Glomerular endothelial cell (primary cell): ENCODE measurements around the gene OR52A5. TPM values are rescaled to one million over a fixed set of nuclear protein-coding genes. Genes with fewer than 3 reads are reported as not detected.

ENCODE experiments used
- DNase-seq: peaks from one replicate; pipeline ENCODE4 v3.0.0-alpha.2; 2011; ENCODE audit warnings: low read depth, low spot score; ENCODE audit errors: extremely low read depth
- total RNA-seq: library from RNA; depleted of rRNA; stranded (reverse); fragments of >200 nt; gene quantifications from 2 replicates; pipeline ENCODE4 v1.2.3, GENCODE V29; 2015

OR52A5 gene
- total RNA-seq, 1 donor from 2014 or later, result not detected

GRCh38 chr11:5117588-5117987, 20.6 kb downstream of the OR52A5 start:
- DNase-seq, result no peak

GRCh38 chr11:5115339-5115738, 22.8 kb downstream of the OR52A5 start:
- DNase-seq, result no peak

GRCh38 chr11:5107285-5107684, 30.9 kb downstream of the OR52A5 start:
- DNase-seq, result no peak

- DNase-seq, result no peak
These were observed 35.1 kb downstream of the OR52A5 start for GRCh38 chr11:5103066-5103465.

GRCh38 chr11:5102246-5102645, 35.9 kb downstream of the OR52A5 start:
- no peak for DNase-seq

GRCh38 chr11:5096011-5096410, 42.1 kb downstream of the OR52A5 start:
- no peak for DNase-seq

GRCh38 chr11:5092821-5093585, 45.2 kb downstream of the OR52A5 start:
- DNase-seq, result no peak

- DNase-seq, result no peak
These were observed 47.5 kb downstream of the OR52A5 start for GRCh38 chr11:5090668-5091067.

GRCh38 chr11:5088556-5088955, 49.6 kb downstream of the OR52A5 start:
- DNase-seq, result no peak

GRCh38 chr11:5083602-5084001, 54.6 kb downstream of the OR52A5 start:
- DNase-seq, result no peak

GRCh38 chr11:5081405-5081804, 56.8 kb downstream of the OR52A5 start:
- no peak for DNase-seq

Other genes with a start within 250 kb of the OR52A5 start
- not detected in 2 replicates for gene OR51A7, start 234.6 kb downstream of the OR52A5 start, total RNA-seq
- not detected in 2 replicates for gene OR51G2, start 219.0 kb downstream of the OR52A5 start, total RNA-seq
- gene OR51G1, start 214.0 kb downstream of the OR52A5 start, total RNA-seq, result not detected in 2 replicates
- not detected in 2 replicates for gene OR51A4, start 190.8 kb downstream of the OR52A5 start, total RNA-seq
- gene OR51A2, start 182.6 kb downstream of the OR52A5 start, total RNA-seq, result not detected in 2 replicates
- not detected in 2 replicates for gene OR51L1, start 143.5 kb downstream of the OR52A5 start, total RNA-seq
- gene OR52J3, start 91.8 kb downstream of the OR52A5 start, total RNA-seq, result not detected in 2 replicates
- not detected in 2 replicates for gene OR52E2, start 78.7 kb downstream of the OR52A5 start, total RNA-seq
- not detected in 2 replicates for gene OR52E1, start 68.8 kb downstream of the OR52A5 start, total RNA-seq
- not detected in 2 replicates for gene OR52A1, start 16.4 kb upstream of the OR52A5 start, total RNA-seq
- gene OR51V1, start 62.3 kb upstream of the OR52A5 start, total RNA-seq, result not detected in 2 replicates
- gene HBB, start 88.7 kb upstream of the OR52A5 start, total RNA-seq, result not detected in 2 replicates
- gene HBD, start 96.1 kb upstream of the OR52A5 start, total RNA-seq, result not detected in 2 replicates
- not detected in 2 replicates for gene HBG1, start 111.5 kb upstream of the OR52A5 start, total RNA-seq
- gene HBG2, start 116.4 kb upstream of the OR52A5 start, total RNA-seq, result not detected in 2 replicates
- gene HBE1, start 131.6 kb upstream of the OR52A5 start, total RNA-seq, result not detected in 2 replicates
- gene OR51B4, start 163.6 kb upstream of the OR52A5 start, total RNA-seq, result not detected in 2 replicates
- not detected in 2 replicates for gene OR51B2, start 185.9 kb upstream of the OR52A5 start, total RNA-seq
- not detected in 2 replicates for gene OR51B5, start 205.2 kb upstream of the OR52A5 start, total RNA-seq
- gene OR51B6, start 213.2 kb upstream of the OR52A5 start, total RNA-seq, result not detected in 2 replicates
- not detected in 2 replicates for gene OR51M1, start 245.5 kb upstream of the OR52A5 start, total RNA-seq